ENCODE measurements around the gene LRRC45.

The LRRC45 gene

DNA sequence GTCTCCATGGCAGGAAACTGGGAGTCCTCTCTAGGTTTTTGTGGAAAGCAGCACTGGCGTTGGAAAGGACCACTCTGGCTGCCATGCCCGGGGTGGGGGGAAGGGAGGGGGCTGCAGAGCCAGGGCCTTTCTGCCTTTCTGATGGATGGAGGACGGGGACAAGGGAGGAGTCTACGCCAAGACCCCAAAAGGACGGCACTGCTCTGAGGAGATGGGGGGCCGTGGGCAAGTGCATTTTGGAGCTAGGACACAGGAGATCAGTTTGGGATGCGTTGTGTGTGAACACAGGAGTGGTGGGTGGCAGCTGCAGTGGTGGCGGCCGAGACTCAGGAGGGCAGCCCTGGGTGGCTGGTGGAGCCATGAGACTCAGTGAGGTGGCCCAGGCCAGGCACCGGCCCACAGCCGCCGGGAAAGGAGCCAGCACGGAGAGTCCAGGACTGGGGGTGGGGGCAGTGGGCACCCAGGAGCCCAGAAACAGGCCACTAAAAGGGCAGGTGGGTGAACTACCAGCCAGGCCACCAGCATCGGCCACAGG is 2.5 kb upstream of the LRRC45 start:
- no peak for DNase-seq

DNA sequence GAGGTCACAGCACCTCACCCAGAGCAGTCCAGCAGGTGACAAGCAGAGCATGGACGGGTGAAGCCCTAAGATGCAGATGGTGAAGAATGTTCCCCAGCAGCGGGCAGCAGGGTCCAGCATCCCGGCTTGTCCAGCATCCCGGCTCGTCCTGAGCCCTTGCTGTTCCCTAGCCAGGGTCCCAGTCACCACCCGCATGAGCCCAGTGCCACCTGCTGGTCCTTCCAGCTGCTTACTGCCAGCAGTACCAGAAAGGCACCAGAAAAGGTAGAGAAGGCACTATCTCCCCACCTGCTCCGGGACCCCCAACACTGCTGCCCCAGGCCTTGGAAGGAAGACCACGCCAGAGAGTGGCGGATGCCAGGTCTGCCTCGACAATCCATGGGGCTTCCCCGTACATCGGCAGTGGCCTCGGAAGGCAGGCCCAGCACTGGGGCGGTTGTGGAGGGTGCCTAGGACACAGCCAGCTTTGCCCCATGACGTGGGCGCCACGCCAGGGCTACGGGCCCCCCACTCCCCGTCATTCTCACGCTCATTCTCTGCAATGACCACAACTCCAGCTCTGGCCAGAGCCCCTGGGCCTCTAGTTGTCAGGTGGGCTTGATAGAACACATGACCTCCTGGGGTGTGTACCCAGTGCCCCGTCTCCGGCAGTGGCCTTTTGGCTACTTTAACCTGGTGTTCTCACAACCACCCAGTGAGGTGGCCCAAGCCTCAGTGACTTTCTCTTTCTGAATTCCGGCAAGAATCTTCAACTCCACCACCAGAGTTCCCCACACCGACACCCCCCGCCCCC is 1.8 kb upstream of the LRRC45 start:
- peak; percentile 76 for DNase-seq

DNA sequence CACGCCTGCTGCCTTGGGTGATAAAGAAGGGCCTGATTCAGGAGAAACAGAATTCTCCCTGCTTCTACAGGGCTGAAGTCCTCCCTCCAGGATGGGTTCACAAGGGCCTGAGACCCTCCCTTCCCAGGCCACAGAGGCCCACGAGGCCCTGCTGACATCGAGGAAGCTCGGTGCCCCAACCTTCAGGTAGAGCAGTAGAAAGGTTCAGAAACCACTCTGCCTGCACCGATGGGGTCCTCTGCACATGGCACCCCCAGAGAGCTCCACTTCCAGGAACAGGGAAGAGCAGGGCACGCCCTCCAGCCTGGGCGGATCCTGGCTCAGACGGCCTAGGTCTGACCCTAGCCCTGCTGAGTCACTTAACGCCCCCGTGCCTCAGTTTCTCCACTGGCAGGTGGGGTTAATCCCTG is 1.2 kb upstream of the LRRC45 start:
- DNase-seq, result peak; percentile 24

DNA sequence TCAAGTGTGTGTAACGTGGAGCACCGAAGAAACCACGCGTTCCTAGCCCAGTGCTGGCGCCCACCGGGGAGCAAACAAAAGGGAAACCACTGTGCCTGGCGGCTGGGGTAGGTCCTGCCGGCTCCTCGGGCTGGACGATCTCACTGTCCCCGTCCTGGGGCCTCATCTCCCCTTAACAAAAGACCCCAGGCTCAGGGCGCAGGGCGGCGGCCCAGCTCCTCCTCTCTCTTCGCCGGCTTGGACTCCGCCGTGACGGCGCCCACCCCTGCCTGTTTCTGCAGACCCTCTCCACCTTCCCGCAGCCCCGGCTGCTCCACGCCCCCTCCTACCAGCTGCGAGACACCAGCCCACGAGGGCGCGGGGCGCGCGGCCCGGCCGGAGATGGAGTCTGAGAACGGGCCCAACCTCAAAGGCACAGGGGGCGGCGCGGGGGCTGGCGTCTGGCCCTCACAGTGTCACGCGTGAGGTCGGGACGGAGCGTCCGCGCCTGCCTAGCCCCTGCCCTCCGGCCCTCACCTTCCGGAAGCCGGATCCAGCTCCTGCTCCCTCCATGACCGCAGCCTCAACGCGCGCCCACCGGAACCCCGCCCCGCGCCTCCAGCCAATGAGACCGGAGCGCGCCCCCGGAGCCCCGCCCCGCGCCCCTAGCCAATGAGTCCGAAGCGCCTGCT is 660 bp upstream of the LRRC45 start, which contains the start of gene CENPX:
CENPX (minus strand) TSS at position 569 of the 671 bp plus-strand sequence; CDS start at position 552, 17 bp downstream.
- DNase-seq, result peak; percentile 44

DNA sequence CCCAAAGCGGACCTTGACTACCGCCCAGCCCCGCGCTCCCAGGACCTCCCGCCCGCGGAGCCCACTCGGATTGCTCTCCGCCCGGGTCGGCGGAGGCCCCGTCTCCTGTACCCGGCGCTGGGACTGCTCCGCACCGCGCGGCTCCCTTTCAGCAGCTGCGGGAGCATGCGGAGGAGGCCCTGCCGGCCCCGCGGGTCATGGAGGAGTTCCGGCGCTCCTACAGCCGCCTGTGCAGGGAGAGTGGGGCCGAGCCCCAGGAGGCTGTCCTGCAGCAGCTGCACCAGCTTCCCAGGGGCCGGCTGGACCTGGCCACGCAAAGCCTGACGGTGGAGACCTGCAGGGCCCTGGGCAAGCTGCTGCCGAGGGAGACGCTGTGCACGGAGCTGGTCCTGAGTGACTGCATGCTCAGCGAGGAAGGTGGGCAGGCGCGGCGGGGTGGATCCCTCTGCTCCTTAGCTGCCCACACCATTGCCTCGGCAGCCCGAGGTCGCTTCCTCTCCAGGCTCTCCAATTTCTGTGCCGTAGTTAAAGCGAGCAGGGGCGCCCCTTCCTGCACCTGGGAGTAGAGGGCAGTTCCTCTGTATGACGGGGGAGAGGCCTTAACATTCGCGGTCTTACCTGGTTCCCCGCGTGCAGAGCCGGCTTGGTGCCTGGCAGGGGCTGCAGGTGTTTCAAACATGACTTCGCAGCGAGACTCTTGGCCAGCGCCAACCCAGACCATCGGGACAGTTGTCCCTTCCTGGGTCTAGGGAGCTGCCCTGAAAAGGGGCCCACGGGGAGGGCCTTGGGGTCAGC is 539 bp downstream of the LRRC45 start:
- peak; percentile 61 for DNase-seq

DNA sequence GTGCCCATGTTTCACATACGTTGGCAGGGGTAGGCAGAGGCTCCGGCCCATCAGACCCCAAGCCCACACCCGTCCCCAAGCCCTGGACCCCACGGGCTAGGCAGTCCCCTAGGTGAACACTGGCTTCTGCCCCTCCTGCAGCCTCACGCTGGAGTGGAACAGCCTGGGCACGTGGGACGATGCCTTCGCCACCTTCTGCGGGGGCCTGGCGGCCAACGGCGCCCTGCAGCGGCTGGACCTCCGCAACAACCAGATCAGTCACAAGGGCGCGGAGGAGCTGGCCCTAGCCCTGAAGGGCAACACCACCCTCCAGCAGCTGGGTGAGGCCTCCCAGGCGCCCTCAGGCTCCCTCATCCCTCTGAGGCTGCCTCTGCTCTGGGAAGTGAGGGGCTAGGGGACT is 1.8 kb downstream of the LRRC45 start:
- no peak for DNase-seq

DNA sequence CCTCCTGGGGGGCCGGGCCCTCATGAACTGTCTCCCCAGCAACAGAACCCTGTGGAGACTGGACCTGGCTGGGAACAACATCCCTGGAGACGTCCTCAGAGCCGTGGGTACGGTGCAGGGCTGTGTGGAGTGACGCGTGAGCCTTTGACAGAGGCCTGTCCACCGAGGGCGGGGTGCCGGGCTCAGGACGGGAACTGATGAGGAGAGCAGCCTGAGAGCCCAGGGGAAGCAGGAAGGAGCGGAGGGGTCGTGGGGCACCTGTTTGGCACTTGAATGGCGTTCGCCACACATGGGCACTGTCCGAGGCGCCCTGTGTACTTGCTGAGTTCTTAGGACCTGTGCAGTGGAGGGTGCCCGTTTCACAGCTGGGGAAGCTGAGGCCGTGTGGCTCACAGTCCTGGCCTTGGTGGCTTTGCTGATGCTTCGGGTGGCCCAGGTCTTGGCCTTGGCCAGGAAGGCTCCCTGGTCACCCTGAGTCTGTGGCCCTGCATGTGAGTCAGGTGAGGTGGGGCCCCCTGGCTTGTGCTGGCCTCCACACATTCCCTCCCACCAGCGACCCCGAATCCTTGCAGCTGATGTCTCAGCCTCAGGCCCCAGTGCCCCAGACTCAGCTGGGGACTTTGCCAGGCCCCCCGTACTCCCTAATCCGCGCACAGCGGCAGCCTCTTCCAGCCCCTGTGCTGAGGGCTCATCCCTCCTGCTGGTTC is 2.4 kb downstream of the LRRC45 start:
- no peak for DNase-seq

DNA sequence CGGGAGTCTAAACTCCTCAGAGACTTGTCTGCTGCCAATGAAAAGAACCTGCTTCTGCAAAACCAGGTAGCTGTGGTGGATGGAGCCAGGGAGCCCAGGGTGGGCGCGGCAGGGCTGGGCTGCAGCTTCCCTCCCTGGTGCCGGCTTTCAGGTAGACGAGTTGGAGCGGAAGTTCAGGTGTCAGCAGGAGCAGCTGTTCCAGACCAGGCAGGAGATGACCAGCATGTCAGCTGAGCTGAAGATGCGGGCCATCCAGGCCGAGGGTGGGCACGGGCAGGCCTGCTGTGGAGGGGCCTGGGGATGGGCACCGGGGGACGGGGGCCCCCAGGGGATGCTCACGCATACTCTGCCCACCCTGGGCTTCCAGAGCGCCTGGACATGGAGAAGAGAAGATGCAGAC is 5.1 kb downstream of the LRRC45 start:
- DNase-seq, result no peak

DNA sequence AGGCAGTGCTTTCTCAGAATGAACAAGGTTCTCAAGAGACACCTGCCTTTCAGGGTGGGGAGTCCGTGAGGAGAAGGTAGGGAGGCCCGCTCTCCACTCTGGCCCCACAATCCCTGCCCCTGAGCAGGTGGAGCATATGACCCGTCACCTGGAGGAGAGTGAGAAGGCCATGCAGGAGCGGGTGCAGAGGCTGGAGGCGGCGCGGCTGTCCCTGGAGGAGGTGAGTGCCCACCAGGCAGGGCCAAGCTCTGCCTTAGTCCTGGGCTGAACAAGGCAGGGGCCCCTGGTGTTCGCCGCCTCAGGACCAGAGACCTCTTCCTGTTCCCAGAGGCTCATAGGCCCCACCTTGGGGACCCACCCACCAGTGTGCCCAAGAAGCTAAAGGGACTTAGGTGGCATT is 5.9 kb downstream of the LRRC45 start:
- no peak for DNase-seq

DNA sequence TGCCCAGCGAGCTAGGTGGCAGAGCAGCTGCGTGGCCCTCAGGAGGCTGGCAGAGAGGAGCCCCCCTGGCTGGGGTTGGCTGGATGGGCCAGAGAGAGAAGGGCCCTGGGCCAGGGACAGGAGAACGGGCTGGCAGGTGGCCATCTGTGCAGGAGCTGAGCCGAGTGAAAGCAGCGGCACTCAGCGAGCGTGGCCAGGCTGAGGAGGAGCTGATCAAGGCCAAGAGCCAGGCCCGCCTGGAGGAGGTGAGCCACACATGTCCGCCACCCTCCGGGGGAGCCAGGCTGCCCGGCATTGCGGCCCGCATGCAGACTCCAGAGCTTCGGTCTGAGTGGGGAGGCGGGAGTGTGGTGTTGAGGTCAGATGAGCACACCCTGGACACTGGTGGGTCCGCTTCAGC is 6.3 kb downstream of the LRRC45 start:
- no peak for DNase-seq

DNA sequence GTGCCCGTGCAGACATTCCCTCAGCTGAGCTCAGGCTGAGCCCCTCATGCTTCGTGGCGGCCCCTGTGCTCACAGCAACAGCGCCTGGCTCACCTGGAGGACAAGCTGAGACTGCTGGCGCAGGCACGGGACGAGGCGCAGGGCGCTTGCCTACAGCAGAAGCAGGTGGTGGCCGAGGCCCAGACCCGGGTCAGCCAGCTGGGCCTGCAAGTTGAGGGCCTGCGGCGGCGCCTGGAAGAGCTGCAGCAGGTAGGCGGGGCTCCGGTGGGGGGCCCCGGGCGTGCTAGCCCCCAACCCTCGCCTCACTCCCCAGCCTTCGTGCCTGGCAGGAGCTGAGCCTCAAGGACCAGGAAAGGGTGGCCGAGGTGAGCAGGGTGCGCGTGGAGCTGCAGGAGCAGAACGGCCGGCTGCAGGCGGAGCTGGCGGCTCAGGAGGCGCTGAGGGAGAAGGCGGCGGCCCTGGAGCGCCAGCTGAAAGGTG is 6.9 kb downstream of the LRRC45 start:
- no peak for DNase-seq

DNA sequence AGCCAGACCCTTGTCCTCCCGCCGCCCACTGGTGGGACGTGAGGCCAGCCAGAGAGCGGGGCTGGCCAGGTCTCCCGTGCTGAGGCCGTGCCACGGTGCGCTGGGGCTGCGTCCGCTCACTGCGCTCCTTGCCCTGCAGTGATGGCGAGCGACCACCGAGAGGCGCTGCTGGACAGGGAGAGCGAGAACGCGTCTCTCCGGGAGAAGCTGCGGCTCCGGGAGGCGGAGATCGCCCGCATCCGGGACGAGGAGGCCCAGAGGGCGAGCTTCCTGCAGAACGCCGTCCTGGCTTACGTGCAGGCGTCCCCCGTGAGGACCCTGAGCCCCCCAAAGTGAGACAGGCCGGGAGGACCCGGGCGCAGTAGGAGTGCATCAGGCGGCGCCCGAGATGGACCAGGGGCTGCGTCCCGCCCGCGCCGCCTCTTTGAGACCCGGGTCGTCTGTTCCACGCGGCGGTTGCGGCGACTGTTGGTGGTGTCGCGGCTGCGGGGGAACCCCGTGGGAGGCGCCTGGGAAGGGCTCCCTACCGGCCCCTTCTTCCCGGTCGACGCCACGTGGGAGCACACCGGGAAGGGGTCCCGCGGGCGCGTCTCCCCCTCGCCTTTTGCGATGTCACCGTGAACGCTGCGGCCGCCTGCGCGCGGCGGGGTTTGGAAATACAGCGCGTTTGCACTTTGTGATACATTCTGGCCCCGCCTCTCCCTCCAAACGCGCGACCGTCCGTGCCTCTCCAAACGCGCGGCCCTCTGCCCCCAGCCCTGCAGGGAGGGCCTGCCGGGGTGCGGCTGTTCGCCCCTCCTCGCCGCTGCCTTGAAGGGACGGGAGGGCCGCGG is 7.6 kb downstream of the LRRC45 start:
- DNase-seq, result peak; percentile 90

DNA sequence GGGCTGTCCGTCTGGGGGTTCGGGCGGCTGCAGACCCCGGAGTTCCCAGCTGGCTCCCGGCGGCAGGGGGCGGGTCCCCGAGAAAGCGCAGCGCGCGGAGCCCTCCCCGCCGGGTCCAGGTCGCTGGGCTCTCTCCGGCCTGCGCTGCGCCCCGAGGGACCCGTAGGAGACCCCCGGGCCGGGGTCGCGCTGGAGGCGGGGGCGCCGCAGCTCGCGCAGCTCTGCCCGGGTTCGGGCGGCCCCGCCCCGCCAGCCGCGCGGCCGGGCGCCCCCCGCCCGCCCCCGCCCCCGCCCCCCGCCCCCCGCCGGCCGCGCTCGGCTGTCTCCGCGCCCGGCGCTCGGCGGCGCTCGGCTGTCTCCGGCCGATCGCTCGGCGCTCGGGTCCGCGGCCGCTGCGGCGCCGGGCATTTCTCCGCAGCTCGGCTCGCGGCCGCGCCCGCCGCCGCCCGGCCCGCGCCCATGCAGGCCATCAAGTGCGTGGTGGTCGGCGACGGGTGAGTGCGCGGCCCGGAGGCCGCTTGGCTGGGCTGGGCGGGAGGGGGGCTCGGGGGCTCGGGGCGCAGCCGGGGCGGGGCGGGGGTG is 8.3 kb downstream of the LRRC45 start, which contains the start of gene RAC3:
RAC3 (plus strand) TSS at position 376 of the 582 bp plus-strand sequence; CDS start at position 460, 84 bp downstream.
- DNase-seq, result peak; percentile 72

DNA sequence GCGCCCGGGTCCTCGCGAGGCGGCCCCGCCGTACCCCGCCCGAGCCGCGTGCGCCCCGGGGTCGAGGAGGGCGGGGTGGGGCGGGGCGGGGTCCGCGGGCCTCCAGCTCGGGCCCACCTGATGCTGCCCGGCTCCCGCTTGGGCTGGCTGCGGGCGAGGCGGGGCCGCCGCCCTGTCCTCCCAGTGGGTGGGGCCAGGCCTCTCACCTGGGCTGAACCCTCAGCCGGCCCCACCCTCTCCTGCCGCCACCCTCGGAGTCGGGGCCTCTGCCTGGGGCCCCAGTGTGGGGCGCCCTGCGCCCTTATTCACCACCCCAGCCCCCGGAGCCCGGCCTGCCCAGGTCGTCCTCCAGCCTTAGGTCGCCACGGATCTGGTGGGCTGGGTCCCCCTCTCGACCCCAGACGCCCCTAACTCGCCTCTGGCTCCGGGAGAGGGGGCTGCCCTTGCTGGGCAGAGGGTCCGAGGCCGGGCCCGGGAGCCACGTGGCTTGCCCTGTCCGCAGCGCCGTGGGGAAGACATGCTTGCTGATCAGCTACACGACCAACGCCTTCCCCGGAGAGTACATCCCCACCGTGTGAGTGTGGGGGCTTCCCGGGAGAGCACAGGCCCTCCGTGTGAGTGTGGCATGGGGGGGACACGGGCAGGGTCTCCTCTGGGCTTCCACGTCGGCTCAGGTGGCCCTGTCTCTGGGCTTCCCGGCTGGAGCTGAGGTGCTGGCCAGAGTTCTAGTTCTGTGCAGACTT is 9.0 kb downstream of the LRRC45 start:
- DNase-seq, result peak; percentile 89

DNA sequence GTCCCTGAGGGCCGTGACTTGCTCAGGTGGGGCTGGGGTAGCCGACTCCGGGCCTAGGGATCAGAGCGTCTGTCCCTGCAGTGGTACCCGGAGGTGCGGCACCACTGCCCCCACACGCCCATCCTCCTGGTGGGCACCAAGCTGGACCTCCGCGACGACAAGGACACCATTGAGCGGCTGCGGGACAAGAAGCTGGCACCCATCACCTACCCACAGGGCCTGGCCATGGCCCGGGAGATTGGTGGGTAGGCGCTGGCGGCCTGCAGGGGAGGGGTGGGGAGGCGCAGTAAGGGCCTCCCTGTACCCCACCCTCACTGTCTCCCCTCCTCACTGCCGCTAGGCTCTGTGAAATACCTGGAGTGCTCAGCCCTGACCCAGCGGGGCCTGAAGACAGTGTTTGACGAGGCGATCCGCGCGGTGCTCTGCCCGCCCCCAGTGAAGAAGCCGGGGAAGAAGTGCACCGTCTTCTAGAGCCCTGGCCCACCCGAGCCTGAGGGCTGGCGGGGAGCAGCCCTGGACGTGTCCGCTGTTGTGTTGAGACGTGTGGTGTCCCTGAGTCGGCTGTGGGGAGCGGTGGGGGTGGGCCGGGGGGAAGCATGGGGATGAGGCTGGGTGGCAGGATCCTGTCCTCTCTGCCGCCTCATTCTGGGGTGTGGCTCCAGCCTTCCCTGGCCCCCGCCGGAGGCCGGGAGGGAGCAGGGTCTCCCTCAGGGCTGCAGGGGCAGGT is 10.4 kb downstream of the LRRC45 start:
- no peak for DNase-seq

DNA sequence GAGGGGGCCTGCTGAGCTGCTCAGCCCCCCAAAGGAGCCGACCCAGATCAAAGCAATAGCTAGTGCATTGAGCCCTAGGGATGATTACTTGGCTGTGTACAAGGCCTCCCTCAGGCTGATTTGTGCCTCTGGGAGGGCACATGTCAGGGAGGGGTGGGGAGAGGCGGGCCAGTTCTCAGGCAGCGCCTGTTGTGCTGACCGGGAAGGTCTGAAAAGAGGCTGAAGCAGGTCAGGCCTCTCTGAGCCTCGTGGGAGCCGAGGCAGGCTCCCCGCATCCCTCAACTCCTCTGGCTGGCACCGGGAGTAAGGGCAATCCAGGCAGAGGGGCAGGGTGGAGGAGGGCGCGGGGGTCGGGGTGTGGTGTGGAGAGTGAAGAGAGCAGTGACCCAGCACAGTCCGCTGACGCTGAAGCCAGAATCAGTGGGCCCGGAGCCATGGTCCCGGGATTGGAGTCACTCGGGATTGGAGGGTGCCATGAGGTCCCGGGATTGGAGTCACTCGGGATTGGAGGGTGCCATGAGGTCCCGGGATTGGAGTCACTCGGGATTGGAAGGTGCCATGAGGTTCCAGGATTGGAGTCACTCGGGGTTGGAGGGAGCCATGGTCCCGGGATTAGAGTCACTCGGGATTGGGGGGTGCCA is 11.4 kb downstream of the LRRC45 start:
- no peak for DNase-seq

DNA sequence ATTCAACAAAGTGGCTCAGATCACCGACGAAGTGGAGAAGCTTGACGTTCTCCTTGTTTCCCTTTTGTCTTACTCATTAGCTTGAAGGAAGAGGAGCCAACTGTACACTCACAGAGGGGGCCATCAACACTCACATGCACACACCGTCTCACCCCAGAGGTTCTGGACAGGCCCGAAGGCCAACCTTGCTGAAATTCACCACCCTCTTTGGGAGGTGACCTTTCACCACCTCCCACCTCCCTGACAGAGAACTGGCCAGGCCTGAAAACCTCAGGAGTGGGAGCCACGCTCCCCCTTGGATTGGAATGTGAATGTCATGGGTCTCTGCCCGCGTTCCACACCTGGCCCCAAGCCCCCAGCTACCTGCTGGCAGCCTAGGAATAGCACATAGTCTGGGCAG is 12.4 kb downstream of the LRRC45 start:
- no peak for DNase-seq

DNA sequence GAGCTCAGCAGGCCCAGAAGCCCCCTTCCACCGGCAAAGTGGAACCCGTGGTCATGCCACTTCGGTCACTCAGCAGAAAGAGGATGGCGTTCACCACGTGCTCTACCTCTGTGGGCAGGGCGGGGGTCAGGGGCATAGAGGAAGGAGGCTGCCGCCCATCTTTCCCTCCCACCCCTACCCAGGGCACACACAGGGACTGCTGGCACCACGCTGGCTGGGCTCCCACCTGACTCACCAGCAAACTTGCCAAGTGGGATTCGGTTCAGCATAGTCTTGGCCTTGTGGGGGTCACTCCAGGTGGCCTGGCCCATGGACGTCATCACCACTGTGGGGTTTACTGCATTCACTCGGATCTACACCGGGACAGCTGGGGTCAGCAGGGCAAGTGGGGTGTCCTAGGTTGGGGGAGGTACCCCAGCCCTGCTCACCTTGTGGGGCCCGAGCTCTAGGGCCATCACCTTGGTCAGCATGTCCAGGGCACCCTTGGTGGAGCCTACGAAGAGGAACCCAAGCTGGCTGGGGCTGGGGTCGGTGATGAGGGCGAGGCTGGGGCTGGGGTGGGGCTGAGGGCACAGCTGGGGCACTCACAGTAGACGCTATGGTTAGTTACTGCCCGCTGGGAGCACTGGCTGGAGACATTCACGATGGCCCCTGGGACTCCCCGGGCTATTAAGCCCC is 13.0 kb downstream of the LRRC45 start:
- DNase-seq, result no peak

Measured in RPMI8226 (cell line).